Right cardiac atrium (tissue), 5 donors: ENCODE measurements around the gene MMRN1. TPM values are rescaled to one million over a fixed set of nuclear protein-coding genes. Genes with fewer than 3 reads are reported as not detected.

Experiments used
- ATAC-seq, 2 donors: fragments of 200-7000 bp; cut with Tn5 transposase; one replicate each; pipeline versions ENCODE4 v1.8.0 to v1.9.1; 2020; ENCODE audit warnings: moderate library complexity in 2 of 2, mild to moderate bottlenecking in 1 of 2
- DNase-seq, 3 donors: peaks; one replicate each; pipeline ENCODE4 v3.0.0-alpha.2; 2020
- H3K27ac ChIP-seq: one replicate; pipeline ENCODE4 v1.5.1; 2013; ENCODE audit warnings: mild to moderate bottlenecking, low read length, control low read depth, moderate library complexity
- H3K27me3 ChIP-seq: one replicate; pipeline ENCODE4 v1.6.1; 2013; ENCODE audit not compliant: control insufficient read depth, insufficient read depth
- H3K4me1 ChIP-seq: one replicate; pipeline ENCODE4 v1.6.1; 2013; ENCODE audit warnings: low read length; ENCODE audit not compliant: control insufficient read depth, insufficient read depth
- H3K4me3 ChIP-seq: one replicate; pipeline ENCODE4 v1.5.1; 2013; ENCODE audit warnings: low read length, control low read depth
- H3K9me3 ChIP-seq: one replicate; pipeline ENCODE4 v1.6.1; 2013; ENCODE audit warnings: low read length; ENCODE audit not compliant: control insufficient read depth
- WGBS: extraction: QIAGEN DNeasy Blood & Tissue Kit; methylation state at CpG from one replicate; pipeline ENCODE4 v1.1.7; 2013; 5-methylcytosine and 5-hydroxymethylcytosine counted together
- intact Hi-C, 4 donors: fragments of 100-400 bp; cut with DNase I; formaldehyde crosslinking; loops; one replicate each; pipeline versions ENCODE4 v1.11.0 to v1.14.0; 2022 to 2023
- polyA plus RNA-seq: library from polyadenylated mRNA; stranded (reverse); fragments of 200-250 nt; gene quantifications from one replicate; pipeline ENCODE4 v1.2.3, GENCODE V29; 2013
- total RNA-seq, 4 donors: library from RNA; stranded (reverse); fragmentation: NEBNext Ultra II Directional; extraction: Animal tissue kit (Norgen Biotek cat#: 25700); gene quantifications; one replicate each; pipeline ENCODE4 v1.2.1, GENCODE V29; 2021
- donor health status: healthy with polysubstance abuse.
- donor health status: DM: no; HTN: yes; CAD: no.
- donor health status: DM: no; HTN: no; CAD: no.
- donor health status: DM: no; HTN: yes; CAD: no; lungs with severe emphysema.
- donor health status: DM: yes; HTN: yes; CAD: no.

Gene MMRN1
- total and polyA plus RNA-seq, 5 donors: 3.3 to 14.1 (median 5.2) TPM

GRCh38 chr4:89913623-89914022 lies 19.0 kb downstream of the MMRN1 start:
- Histone ChIP-seq H3K4me1 (no peaks in the 10 kb centered on the region), H3K4me3 (no peak overlapping the region), H3K9me3 (no peaks in the 10 kb centered on the region), H3K27ac (no peak overlapping the region), H3K27me3 (no peaks in the 10 kb centered on the region)
- intact Hi-C loops: no loop called here
- DNase-seq (no peak), ATAC-seq (no peak)
- WGBS: 82% methylated on average over 1 of the region's 1 CpG

DNA sequence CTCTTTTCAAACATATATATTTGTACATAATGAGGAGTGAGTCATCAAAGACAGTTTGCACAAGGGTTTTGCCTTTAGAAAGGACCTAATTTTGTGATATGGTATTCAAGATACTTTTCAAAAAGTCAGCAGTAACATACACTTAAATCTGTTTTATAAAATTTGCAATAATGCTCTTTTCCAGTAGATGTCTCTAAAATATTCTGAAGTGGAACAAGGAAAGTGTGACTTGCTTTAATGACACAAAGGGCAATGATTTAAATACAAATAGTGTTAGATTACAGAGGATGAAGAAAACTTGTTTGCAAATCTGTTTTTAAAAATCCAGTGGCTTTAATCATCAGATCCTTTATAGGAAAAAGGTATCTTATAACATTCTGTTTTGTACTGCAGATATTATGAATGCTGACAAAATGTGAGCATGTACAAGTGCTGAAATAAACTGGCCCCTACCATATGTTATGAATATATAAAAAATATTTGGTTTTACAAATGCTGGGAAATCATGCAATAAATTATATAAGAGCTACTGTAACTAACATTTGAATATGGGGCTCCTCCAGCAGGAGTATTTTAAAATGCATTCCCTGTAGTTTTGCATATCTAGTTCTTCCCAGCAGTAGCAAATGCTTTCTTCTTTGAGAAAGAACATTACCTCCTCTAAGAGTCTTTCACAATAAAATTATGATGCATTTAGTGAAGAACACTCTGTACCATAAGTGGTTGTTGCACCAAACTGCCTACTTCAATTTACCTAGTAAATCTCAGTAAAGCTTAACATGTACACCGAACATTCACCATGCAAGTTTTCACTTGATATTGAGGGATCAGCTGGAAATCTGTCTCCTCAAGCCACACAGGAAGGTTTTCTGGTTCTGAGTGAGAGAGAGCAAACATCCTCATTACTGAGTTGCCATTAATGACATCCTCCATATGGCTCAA lies 20.2 kb downstream of the MMRN1 start:
- Histone ChIP-seq H3K4me3 (no peak overlapping the region), H3K4me1 (no peaks in the 10 kb centered on the region), H3K27me3 (no peaks in the 10 kb centered on the region), H3K9me3 (no peaks in the 10 kb centered on the region), H3K27ac (no peak overlapping the region)
- no peak for DNase-seq
- no peak for ATAC-seq
- intact Hi-C loops: no loop called here
- WGBS: 58% methylated on average over 1 of the region's 1 CpG

DNA sequence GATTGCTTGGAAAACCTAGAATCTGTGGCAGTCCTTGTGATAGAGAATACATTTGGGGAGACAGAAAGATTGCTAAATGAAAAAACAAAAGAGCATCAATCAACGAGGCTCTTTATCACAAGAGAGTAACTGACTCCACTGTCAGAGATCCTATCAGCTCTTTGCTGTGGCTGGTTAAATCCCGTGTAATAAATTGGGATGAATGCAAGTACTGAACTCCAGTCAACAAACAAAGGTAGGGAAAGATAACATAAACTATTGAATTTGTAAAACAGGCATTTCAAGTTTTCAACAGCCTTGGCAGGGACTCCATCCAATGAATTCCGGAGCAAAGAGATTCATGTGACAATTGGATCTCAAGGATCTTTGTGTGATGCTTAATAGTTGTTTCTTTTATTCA lies 21.3 kb downstream of the MMRN1 start:
- DNase-seq (no peak), ATAC-seq (no peak)
- Histone ChIP-seq H3K9me3 (no peaks in the 10 kb centered on the region), H3K27ac (no peak overlapping the region), H3K4me3 (no peak overlapping the region), H3K27me3 (no peaks in the 10 kb centered on the region), H3K4me1 (no peaks in the 10 kb centered on the region)
- WGBS: 27% methylated on average over 3 of the region's 3 CpGs
- intact Hi-C loops: no loop called here

DNA sequence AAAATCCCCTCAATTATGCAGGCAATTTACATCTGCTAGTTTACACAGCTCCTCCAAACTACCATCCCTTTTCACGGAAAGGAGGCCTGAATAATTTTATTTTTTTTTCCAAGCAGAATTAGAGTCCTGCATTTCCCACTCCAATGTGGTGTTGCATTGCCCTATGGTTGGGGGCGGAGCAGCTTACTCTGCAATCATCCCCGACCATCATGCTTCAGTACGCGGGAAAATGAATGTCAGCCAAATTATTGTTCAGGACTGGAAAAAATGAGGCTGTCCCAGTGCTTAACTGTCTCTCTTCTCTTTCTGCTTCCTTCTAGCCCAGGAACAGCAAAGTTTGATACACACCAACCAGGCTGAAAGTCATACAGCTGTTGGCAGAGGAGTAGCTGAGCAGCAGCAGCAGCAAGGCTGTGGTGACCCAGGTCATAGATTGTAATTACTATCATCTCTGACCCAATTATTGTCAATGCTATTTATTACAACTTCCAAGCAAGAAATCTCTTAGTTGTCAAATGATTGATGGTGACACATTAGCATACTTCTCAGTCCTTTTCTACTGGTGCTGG lies 28.3 kb downstream of the MMRN1 start:
- Histone ChIP-seq H3K4me3 (no peak overlapping the region), H3K27me3 (no peaks in the 10 kb centered on the region), H3K9me3 (no peaks in the 10 kb centered on the region), H3K4me1 (no peaks in the 10 kb centered on the region), H3K27ac (no peak overlapping the region)
- ATAC-seq (peak in 1 of 2 donors; percentile 23), DNase-seq (no peak)
- 61% methylated on average over 5 of the region's 5 CpGs for WGBS
- intact Hi-C loops: no loop called here

DNA sequence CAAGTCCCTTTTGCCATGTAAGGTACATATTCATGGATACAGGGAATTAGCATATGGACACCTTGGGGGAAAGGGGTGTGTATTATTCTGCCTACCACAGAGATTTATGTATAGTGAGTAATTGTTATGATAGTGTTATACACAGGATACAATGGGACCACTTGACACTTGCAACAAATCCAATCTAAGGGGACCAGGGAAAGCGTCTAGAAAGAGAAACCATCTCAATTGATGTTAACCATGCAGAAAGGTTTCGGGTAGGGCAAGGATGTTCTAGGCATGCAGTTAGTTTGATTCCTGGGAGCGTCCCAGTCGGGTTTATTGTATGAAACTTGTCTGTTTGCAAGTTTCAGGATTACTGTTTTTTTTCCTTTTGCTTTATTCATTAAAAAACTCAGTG lies 34.2 kb downstream of the MMRN1 start:
- Histone ChIP-seq H3K27ac (no peak overlapping the region), H3K9me3 (no peaks in the 10 kb centered on the region), H3K4me1 (no peaks in the 10 kb centered on the region), H3K4me3 (no peak overlapping the region), H3K27me3 (no peaks in the 10 kb centered on the region)
- ATAC-seq (no peak), DNase-seq (no peak)
- intact Hi-C loops: no loop called here
- WGBS: 83% methylated on average over 4 of the region's 4 CpGs

- no peak for DNase-seq
- no peak for ATAC-seq
- Histone ChIP-seq H3K9me3 (no peaks in the 10 kb centered on the region), H3K4me1 (no peaks in the 10 kb centered on the region), H3K27ac (no peak overlapping the region), H3K4me3 (no peak overlapping the region), H3K27me3 (no peaks in the 10 kb centered on the region)
- intact Hi-C loops: no loop called here
- 72% methylated on average over 4 of the region's 4 CpGs for WGBS
Measured at GRCh38 chr4:89929425-89930159, 34.9 kb downstream of the MMRN1 start.

GRCh38 chr4:89939546-89939945 lies 44.9 kb downstream of the MMRN1 start:
- H3K4me3 ChIP-seq: no peak overlapping the region
- ATAC-seq (no peak), DNase-seq (no peak)
- H3K9me3 ChIP-seq: no peaks in the 10 kb centered on the region
- no peaks in the 10 kb centered on the region for H3K27me3 ChIP-seq
- no peak overlapping the region for H3K27ac ChIP-seq
- 43% methylated on average over 2 of the region's 2 CpGs for WGBS
- intact Hi-C loops: no loop called here
- no peaks in the 10 kb centered on the region for H3K4me1 ChIP-seq

GRCh38 chr4:89939994-89940393 lies 45.3 kb downstream of the MMRN1 start:
- Histone ChIP-seq H3K4me1 (no peaks in the 10 kb centered on the region), H3K9me3 (no peaks in the 10 kb centered on the region), H3K27me3 (no peaks in the 10 kb centered on the region), H3K4me3 (no peak overlapping the region), H3K27ac (no peak overlapping the region)
- peak in 2 of 3 donors; percentile 13 to 60 for DNase-seq
- peak in 1 of 2 donors; percentile 51 for ATAC-seq
- intact Hi-C loops: no loop called here

GRCh38 chr4:89942811-89943210 lies 48.2 kb downstream of the MMRN1 start:
- Histone ChIP-seq H3K27me3 (no peaks in the 10 kb centered on the region), H3K4me1 (no peaks in the 10 kb centered on the region), H3K27ac (no peak overlapping the region), H3K4me3 (no peak overlapping the region), H3K9me3 (no peaks in the 10 kb centered on the region)
- DNase-seq (no peak), ATAC-seq (no peak)
- intact Hi-C loops: no loop called here
- WGBS: 53% methylated on average over 3 of the region's 3 CpGs

GRCh38 chr4:89949782-89950387 lies 55.2 kb downstream of the MMRN1 start:
- H3K4me3 ChIP-seq: no peak overlapping the region
- no peak for DNase-seq
- intact Hi-C loops: no loop called here
- no peaks in the 10 kb centered on the region for H3K27me3 ChIP-seq
- no peaks in the 10 kb centered on the region for H3K9me3 ChIP-seq
- H3K4me1 ChIP-seq: no peaks in the 10 kb centered on the region
- H3K27ac ChIP-seq: no peak overlapping the region
- ATAC-seq: no peak
- WGBS: 85% methylated on average over 2 of the region's 2 CpGs

- intact Hi-C loops: no loop called here
- Histone ChIP-seq H3K4me1 (no peaks in the 10 kb centered on the region), H3K27me3 (no peaks in the 10 kb centered on the region), H3K9me3 (no peaks in the 10 kb centered on the region), H3K4me3 (no peak overlapping the region), H3K27ac (no peak overlapping the region)
- DNase-seq (no peak), ATAC-seq (no peak)
- WGBS: 75% methylated on average over 3 of the region's 3 CpGs
Measured at GRCh38 chr4:89952458-89952857, 57.8 kb downstream of the MMRN1 start.
